HepG2 (cell line): ENCODE measurements around the gene H1-8. TPM values are rescaled to one million over a fixed set of nuclear protein-coding genes. Genes with fewer than 3 reads are reported as not detected.

ENCODE experiments used
- ATAC-seq: fragments of 200-7000 bp; cut with Tn5 transposase; 3 replicates; pipeline ENCODE4 v1.9.1; 2020; ENCODE audit warnings: mild to moderate bottlenecking, moderate library complexity
- BruUV-seq: library from RNA; stranded (reverse); fragments of 400-500 nt; replicated peaks from 2 replicates; lab custom pipeline; 2021; lab: Mats Ljungman, UMichigan
- CTCF ChIA-PET: fragments of 300-600 bp; formaldehyde crosslinking; extraction: SDS; loops from one replicate; lab custom pipeline; 2021; ENCODE audit warnings: low total read pairs, inconsistent platforms, low intra/inter-chr PET ratio; lab: Yijun Ruan, JAX
- POLR2A ChIA-PET: fragments of 350-600 bp; sonication (Branson Sonifier 250); formaldehyde crosslinking; loops from one replicate; lab custom pipeline; 2020; ENCODE audit warnings: antibody characterized with exemption, inconsistent platforms; lab: Yijun Ruan, JAX
- DNase-seq: peaks from one replicate; pipeline ENCODE4 v3.0.0-alpha.2; 2015; ENCODE audit warnings: low spot score
- FAIRE-seq: peaks from 3 replicates; lab custom pipeline; 2011; peaks lifted over from hg19 to GRCh38; lab: Jason Lieb, UNC
- H2AFZ ChIP-seq: one replicate; pipeline ENCODE4 v1.6.1; 2011; ENCODE audit warnings: low read length, inconsistent platforms
- H3K27ac ChIP-seq: fragments of 300-600 bp; 3 replicates; pipeline ENCODE4 v1.8.0; 2011; ENCODE audit warnings: mixed run types, mild to moderate bottlenecking, mixed read lengths, low read length, inconsistent platforms; ENCODE audit not compliant: insufficient read depth; ENCODE audit errors: extremely low read length
- H3K27me3 ChIP-seq, 2 experiments: fragments of 200-600 bp in 1 of 2; 2 replicates in 1 of 2; 3 replicates in 1 of 2; pipeline versions ENCODE4 v1.6.0 to v1.8.0; 2011; ENCODE audit warnings: low read length in 2 of 2, mild to moderate bottlenecking in 2 of 2, moderate library complexity in 2 of 2, inconsistent platforms in 1 of 2; ENCODE audit not compliant: insufficient read depth in 2 of 2, control insufficient read depth in 1 of 2
- H3K36me3 ChIP-seq, 2 experiments: fragments of 200-600 bp in 1 of 2; replicated peaks in 1 of 2; 2 replicates in 1 of 2; 3 replicates in 1 of 2; pipeline versions ENCODE4 v1.5.1 to v1.8.0; 2011; ENCODE audit warnings: low read length in 2 of 2, inconsistent platforms in 1 of 2; ENCODE audit not compliant: insufficient read depth in 2 of 2, control insufficient read depth in 1 of 2
- H3K4me1 ChIP-seq: 2 replicates; pipeline ENCODE4 v1.5.1; 2012; ENCODE audit warnings: low read length, inconsistent platforms; ENCODE audit not compliant: insufficient read depth
- H3K4me2 ChIP-seq: 2 replicates; pipeline ENCODE4 v1.6.0; 2011; ENCODE audit warnings: low read depth, low read length, inconsistent platforms
- H3K4me3 ChIP-seq, 3 experiments: fragments of 200-600 bp in 1 of 3; sonication (generic), shearing (Covaris generic) in 1 of 3; replicated peaks in 1 of 3; 2 replicates each; pipeline ENCODE4 v1.5.1; 2011 to 2016; ENCODE audit warnings: low read length in 3 of 3, inconsistent platforms in 2 of 3, low read depth in 2 of 3, mild to moderate bottlenecking in 2 of 3, control low read depth in 1 of 3, mixed read lengths in 1 of 3; ENCODE audit not compliant: insufficient read depth in 1 of 3
- H3K79me2 ChIP-seq: one replicate; pipeline ENCODE4 v1.6.1; 2011; ENCODE audit warnings: low read length, inconsistent platforms; ENCODE audit not compliant: insufficient read depth
- H3K9ac ChIP-seq: 2 replicates; pipeline ENCODE4 v1.6.0; 2011; ENCODE audit warnings: mild to moderate bottlenecking, low read depth, low read length, inconsistent platforms; ENCODE audit not compliant: insufficient read depth
- H3K9me3 ChIP-seq: 2 replicates; pipeline ENCODE4 v1.5.1; 2012; ENCODE audit warnings: mild to moderate bottlenecking, low read length
- H4K20me1 ChIP-seq: 2 replicates; pipeline ENCODE4 v1.6.0; 2011; ENCODE audit warnings: inconsistent platforms, mild to moderate bottlenecking, low read length, moderate library complexity; ENCODE audit not compliant: insufficient read depth
- HNRNPL ChIP-seq: fragments of 200-400 bp; formaldehyde crosslinking; IDR thresholded peaks from 2 replicates; pipeline ENCODE4 v1.6.1; 2017; ENCODE audit warnings: mild to moderate bottlenecking, low read depth, low read length
- KDM6A ChIP-seq: IDR thresholded peaks from 2 replicates; pipeline ENCODE4 v1.6.1; 2016; ENCODE audit warnings: low read depth
- MTF2 ChIP-seq: sonication (generic); formaldehyde crosslinking; IDR thresholded peaks from 2 replicates; pipeline ENCODE4 v1.5.0; 2020; ENCODE audit warnings: missing genetic modification reagents, borderline replicate concordance
- ZNF235 ChIP-seq: sonication (generic); formaldehyde crosslinking; IDR thresholded peaks from 2 replicates; pipeline ENCODE4 v1.8.1; 2023; ENCODE audit warnings: mild to moderate bottlenecking, missing genetic modification reagents, borderline replicate concordance
- ZNF274 ChIP-seq: sonication (generic); formaldehyde crosslinking; IDR thresholded peaks from 2 replicates; pipeline ENCODE4 v1.5.1; 2020; ENCODE audit warnings: mild to moderate bottlenecking, missing genetic modification reagents
- ZNF629 ChIP-seq: sonication (generic); formaldehyde crosslinking; conservative IDR thresholded peaks from 2 replicates; pipeline ENCODE4 v1.5.0; 2020; ENCODE audit warnings: missing genetic modification reagents
- ZNF766 ChIP-seq: sonication (generic); formaldehyde crosslinking; IDR thresholded peaks from 2 replicates; pipeline ENCODE4 v1.5.0; 2020; ENCODE audit warnings: missing genetic modification reagents, borderline replicate concordance
- WGBS: methylation state at CpG from one replicate; pipeline ENCODE4 v1.1.6; 2017; ENCODE audit warnings: low lambda C conversion rate; 5-methylcytosine and 5-hydroxymethylcytosine counted together
- in situ Hi-C: cut with HindIII; loops from 2 replicates; pipeline ENCODE4 v1.10.0; 2017; ENCODE audit warnings: low pct_unique_long_range_greater_than_20kb; ENCODE audit not compliant: extremely low pct_ligation_motif_present
- intact Hi-C: fragments of 100-400 bp; cut with micrococcal nuclease; formaldehyde crosslinking; loops from one replicate; pipeline ENCODE4 v1.10.0; 2022; ENCODE audit not compliant: unreplicated experiment
- polyA plus RNA-seq, 8 experiments: library from polyadenylated mRNA; depleted of rRNA in 3 of 8; stranded (reverse) in 7 of 8; unstranded in 1 of 8; fragments of >200 nt; fragmentation: Illumina TruSeq in 4 of 8; extraction: Trizol in 4 of 8; gene quantifications; 2 replicates each; pipeline versions ENCODE4 v1.2.1 to v1.2.3, GENCODE V29; 2011 to 2016; ENCODE audit warnings: low read depth in 4 of 8, missing spikeins in 1 of 8, mixed read lengths in 1 of 8; ENCODE audit not compliant: insufficient read depth in 1 of 8
- total RNA-seq, 5 experiments: library from RNA; depleted of rRNA; stranded (reverse); fragments of >200 nt; fragmentation: Illumina TruSeq; extraction: Trizol; gene quantifications; 2 replicates each; pipeline ENCODE4 v1.2.3, GENCODE V29; 2016; ENCODE audit warnings: low read depth in 1 of 5

The H1-8 gene
- total and polyA plus RNA-seq, 2 of the 13 experiments (the other 11 are each of a cell fraction or from before 2014, with no cell fraction given): 0.08 TPM; not detected in 1

DNA sequence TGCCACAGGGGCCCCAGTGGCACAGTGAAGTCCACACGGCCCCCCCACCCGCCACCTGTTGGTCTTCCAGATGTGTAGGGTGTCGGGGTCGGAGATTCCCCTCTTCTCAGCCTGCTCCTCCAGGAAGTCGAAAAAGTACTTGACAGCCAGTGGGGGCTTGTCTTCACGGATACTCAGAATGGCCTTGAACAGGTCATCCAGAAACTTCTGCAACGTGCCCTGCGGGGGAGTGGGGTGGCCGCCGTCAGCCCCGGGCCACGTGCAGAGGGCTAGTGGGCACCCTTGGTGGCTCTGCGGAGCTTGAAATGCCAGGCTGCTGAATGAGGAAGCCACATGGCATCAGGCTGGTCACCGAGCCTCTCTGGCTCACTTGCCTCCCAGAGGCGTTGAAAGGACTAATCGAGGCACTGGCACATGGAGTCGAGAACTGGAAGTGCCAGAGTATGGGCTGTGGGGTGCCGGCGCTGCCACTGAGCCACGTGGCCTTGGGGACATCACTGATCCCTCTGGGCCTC lies 16.6 kb downstream of the H1-8 start:
- H3K27me3 ChIP-seq: no peaks in the 10 kb centered on the region; a peak in 1 of 5 replicates
- H4K20me1 ChIP-seq: no peaks in the 10 kb centered on the region
- no peak for ATAC-seq
- WGBS: 96% methylated on average over 9 of the region's 20 CpGs
- TF ChIP-seq ZNF274 (CRISPR knock-in tag) (0 out of 2 replicates have a peak, but pooled peaks have one; percentile 38), HNRNPL (0 out of 2 replicates have a peak, but pooled peaks have one; percentile 60), KDM6A (CRISPR knock-in tag) (no peak), ZNF235 (CRISPR knock-in tag) (no peak), MTF2 (CRISPR knock-in tag) (no peak)
- TF ChIP-seq, all 625 proteins: peak for 2
- POLR2A ChIA-PET: interaction anchor here (0.9 to 2.2 kb wide), 5 partner anchors 17 to 67 kb away, joined by 3 to 12 read pairs (median 5); no protein-coding TSS in a partner anchor
- H3K4me1 ChIP-seq: peaks cover 34% of the 10 kb centered on the region
- peak overlapping the region; percentile 69 for H3K27ac ChIP-seq
- H3K9me3 ChIP-seq: no peaks in the 10 kb centered on the region
- BruUV-seq: no TSS peak
- no peaks in the 10 kb centered on the region for H3K79me2 ChIP-seq
- peaks cover 9 to 17% of the 10 kb centered on the region in 2 experiments; a peak in 4 of 5 replicates for H3K36me3 ChIP-seq
- no peak overlapping the region for H3K4me2 ChIP-seq
- H2AFZ ChIP-seq: no peak overlapping the region
- no peak for DNase-seq
- no peak overlapping the region for H3K4me3 ChIP-seq
- no peak for FAIRE-seq
- intact Hi-C loops: loop anchor here (10.0 kb wide), 1 partner anchor 65 kb away; no protein-coding TSS in a partner anchor
- in situ Hi-C loops: no loop called here
- CTCF ChIA-PET: no interaction called here
- no peak overlapping the region for H3K9ac ChIP-seq

DNA sequence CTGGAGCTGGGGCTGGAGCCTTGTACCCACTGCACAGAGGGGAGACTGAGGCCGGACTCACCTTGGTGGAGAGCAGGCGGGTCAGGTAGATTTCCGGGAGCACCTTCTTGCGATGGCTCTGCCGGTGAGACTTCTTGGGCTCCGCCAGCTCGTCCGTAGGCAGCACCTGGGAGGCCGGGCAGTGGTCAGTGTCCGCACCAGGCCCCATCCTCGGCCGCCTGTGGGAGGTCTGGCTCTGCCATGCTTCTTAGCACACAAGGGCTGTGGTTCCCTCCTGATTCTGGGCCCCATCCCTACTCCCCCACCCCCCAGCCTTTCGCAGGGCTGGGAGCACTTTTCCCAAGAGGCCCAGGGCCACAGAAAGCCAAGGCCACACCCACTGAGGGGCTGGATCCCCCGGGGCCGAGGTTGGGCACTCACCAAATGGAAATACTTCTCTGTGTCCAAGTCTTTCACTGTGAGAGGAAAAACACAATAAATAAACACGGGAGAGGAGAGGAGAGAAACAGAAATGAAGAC lies 17.4 kb downstream of the H1-8 start:
- ATAC-seq (no peak), FAIRE-seq (no peak), DNase-seq (no peak)
- in situ Hi-C loops (no loop called here), intact Hi-C loops (no loop called here)
- H3K9me3 ChIP-seq: no peaks in the 10 kb centered on the region
- WGBS: 51% methylated on average over 4 of the region's 16 CpGs
- ChIA-PET POLR2A (no interaction called here), CTCF (no interaction called here)
- no peak overlapping the region for H3K27ac ChIP-seq
- H3K79me2 ChIP-seq: no peaks in the 10 kb centered on the region
- no peak overlapping the region for H3K4me2 ChIP-seq
- peaks cover 9 to 22% of the 10 kb centered on the region in 2 experiments; a peak in 4 of 5 replicates for H3K36me3 ChIP-seq
- no peak overlapping the region for H2AFZ ChIP-seq
- H3K4me3 ChIP-seq: no peak overlapping the region
- peak; percentile 82 for TF ChIP-seq ZNF629
- TF ChIP-seq ZNF766 (CRISPR knock-in tag): no peak
- H3K4me1 ChIP-seq: peaks cover 34% of the 10 kb centered on the region
- no peak overlapping the region for H3K9ac ChIP-seq
- H3K27me3 ChIP-seq: no peaks in the 10 kb centered on the region; a peak in 1 of 5 replicates
- no peaks in the 10 kb centered on the region for H4K20me1 ChIP-seq
- no TSS peak for BruUV-seq
